ENCODE data around the gene MGMT. TPM values are rescaled to one million over a fixed set of nuclear protein-coding genes. Genes with fewer than 3 reads are reported as not detected.

The MGMT gene
- total and polyA plus RNA-seq, 9 donors, result 13.2 to 28.5 (median 15.8) TPM

GRCh38 chr10:129758207-129759021 is 291.4 kb downstream of the MGMT start:
- H3K4me3 ChIP-seq (ENCODE audit: low read length), result no peak overlapping the region
- peaks cover 15% of the 10 kb centered on the region for H3K4me1 ChIP-seq (ENCODE audit: control insufficient read depth, insufficient read depth, low read length)
- DNase-seq, result no peak
- H3K36me3 ChIP-seq (ENCODE audit: control insufficient read depth, insufficient read depth, low read length), result peaks cover 13% of the 10 kb centered on the region
- 79% methylated on average over 18 of the region's 22 CpGs for WGBS (ENCODE audit: insufficient coverage)
- H3K27me3 ChIP-seq (ENCODE audit: control insufficient read depth, insufficient read depth, low read length), result no peaks in the 10 kb centered on the region
- peaks cover 7% of the 10 kb centered on the region for H3K9me3 ChIP-seq (replicated peaks; ENCODE audit: control insufficient read depth, low read depth, low read length)
- no peak overlapping the region for H3K27ac ChIP-seq (ENCODE audit: low read length)

GRCh38 chr10:129759214-129760002 is 292.4 kb downstream of the MGMT start:
- DNase-seq, result no peak
- Histone ChIP-seq H3K4me1 (ENCODE audit: control insufficient read depth, insufficient read depth, low read length) (peaks cover 15% of the 10 kb centered on the region), H3K36me3 (ENCODE audit: control insufficient read depth, insufficient read depth, low read length) (peaks cover 13% of the 10 kb centered on the region), H3K27me3 (ENCODE audit: control insufficient read depth, insufficient read depth, low read length) (no peaks in the 10 kb centered on the region), H3K9me3 (replicated peaks; ENCODE audit: control insufficient read depth, low read depth, low read length) (peaks cover 3% of the 10 kb centered on the region), H3K4me3 (ENCODE audit: low read length) (no peak overlapping the region), H3K27ac (ENCODE audit: low read length) (no peak overlapping the region)
- 85% methylated on average over 19 of the region's 21 CpGs for WGBS (ENCODE audit: insufficient coverage)

GRCh38 chr10:129760003-129760315 is 292.9 kb downstream of the MGMT start:
- Histone ChIP-seq H3K36me3 (ENCODE audit: control insufficient read depth, insufficient read depth, low read length) (peaks cover 13% of the 10 kb centered on the region), H3K4me3 (ENCODE audit: low read length) (no peak overlapping the region)
- 93% methylated on average over 8 of the region's 11 CpGs for WGBS (ENCODE audit: insufficient coverage)

GRCh38 chr10:129760416-129760815 is 293.4 kb downstream of the MGMT start:
- 82% methylated on average over 6 of the region's 7 CpGs for WGBS (ENCODE audit: insufficient coverage)
- Histone ChIP-seq H3K27me3 (ENCODE audit: control insufficient read depth, insufficient read depth, low read length) (no peaks in the 10 kb centered on the region), H3K4me1 (ENCODE audit: control insufficient read depth, insufficient read depth, low read length) (peaks cover 15% of the 10 kb centered on the region), H3K27ac (ENCODE audit: low read length) (no peak overlapping the region), H3K9me3 (replicated peaks; ENCODE audit: control insufficient read depth, low read depth, low read length) (no peaks in the 10 kb centered on the region), H3K36me3 (ENCODE audit: control insufficient read depth, insufficient read depth, low read length) (peaks cover 13% of the 10 kb centered on the region), H3K4me3 (ENCODE audit: low read length) (no peak overlapping the region)
- no peak for DNase-seq

More at GRCh38 chr10:129760003-129760315, 292.9 kb downstream of the MGMT start:
- Histone ChIP-seq H3K9me3 (replicated peaks; ENCODE audit: control insufficient read depth, low read depth, low read length) (no peaks in the 10 kb centered on the region), H3K27me3 (ENCODE audit: control insufficient read depth, insufficient read depth, low read length) (no peaks in the 10 kb centered on the region), H3K27ac (ENCODE audit: low read length) (no peak overlapping the region), H3K4me1 (ENCODE audit: control insufficient read depth, insufficient read depth, low read length) (peaks cover 15% of the 10 kb centered on the region)
- DNase-seq, result no peak

GRCh38 chr10:129761197-129761972 is 294.3 kb downstream of the MGMT start:
- Histone ChIP-seq H3K4me1 (ENCODE audit: control insufficient read depth, insufficient read depth, low read length) (peaks cover 15% of the 10 kb centered on the region), H3K27ac (ENCODE audit: low read length) (no peak overlapping the region), H3K9me3 (replicated peaks; ENCODE audit: control insufficient read depth, low read depth, low read length) (no peaks in the 10 kb centered on the region), H3K27me3 (ENCODE audit: control insufficient read depth, insufficient read depth, low read length) (no peaks in the 10 kb centered on the region), H3K36me3 (ENCODE audit: control insufficient read depth, insufficient read depth, low read length) (peaks cover 13% of the 10 kb centered on the region), H3K4me3 (ENCODE audit: low read length) (no peak overlapping the region)
- DNase-seq, result no peak
- WGBS (ENCODE audit: insufficient coverage), result 92% methylated on average over 19 of the region's 24 CpGs

GRCh38 chr10:129761981-129762956 is 295.2 kb downstream of the MGMT start:
- 65% methylated on average over 17 of the region's 25 CpGs for WGBS (ENCODE audit: insufficient coverage)
- Histone ChIP-seq H3K36me3 (ENCODE audit: control insufficient read depth, insufficient read depth, low read length) (peaks cover 13% of the 10 kb centered on the region), H3K27ac (ENCODE audit: low read length) (no peak overlapping the region), H3K27me3 (ENCODE audit: control insufficient read depth, insufficient read depth, low read length) (no peaks in the 10 kb centered on the region), H3K4me1 (ENCODE audit: control insufficient read depth, insufficient read depth, low read length) (peaks cover 13% of the 10 kb centered on the region), H3K9me3 (replicated peaks; ENCODE audit: control insufficient read depth, low read depth, low read length) (no peaks in the 10 kb centered on the region), H3K4me3 (ENCODE audit: low read length) (no peak overlapping the region)
- no peak for DNase-seq

- H3K27me3 ChIP-seq (ENCODE audit: control insufficient read depth, insufficient read depth, low read length), result no peaks in the 10 kb centered on the region
- 92% methylated on average over 19 of the region's 23 CpGs for whole genome bisulfite sequencing (ENCODE audit: insufficient coverage)
- H3K27ac ChIP-seq (ENCODE audit: low read length), result no peak overlapping the region
- H3K4me3 ChIP-seq (ENCODE audit: low read length), result no peak overlapping the region
- no peaks in the 10 kb centered on the region for H3K9me3 ChIP-seq (replicated peaks; ENCODE audit: control insufficient read depth, low read depth, low read length)
- peaks cover 9% of the 10 kb centered on the region for H3K4me1 ChIP-seq (ENCODE audit: control insufficient read depth, insufficient read depth, low read length)
- DNase-seq, result no peak
- H3K36me3 ChIP-seq (ENCODE audit: control insufficient read depth, insufficient read depth, low read length), result peaks cover 20% of the 10 kb centered on the region
Measured at GRCh38 chr10:129764011-129764900, 297.2 kb downstream of the MGMT start.

- Histone ChIP-seq H3K4me3 (ENCODE audit: low read length) (no peak overlapping the region), H3K27ac (ENCODE audit: low read length) (no peak overlapping the region), H3K4me1 (ENCODE audit: control insufficient read depth, insufficient read depth, low read length) (peaks cover 9% of the 10 kb centered on the region), H3K36me3 (ENCODE audit: control insufficient read depth, insufficient read depth, low read length) (peaks cover 13% of the 10 kb centered on the region), H3K27me3 (ENCODE audit: control insufficient read depth, insufficient read depth, low read length) (no peaks in the 10 kb centered on the region), H3K9me3 (replicated peaks; ENCODE audit: control insufficient read depth, low read depth, low read length) (no peaks in the 10 kb centered on the region)
- WGBS (ENCODE audit: insufficient coverage), result 83% methylated on average over 11 of the region's 13 CpGs
- DNase-seq, result no peak
Measured at GRCh38 chr10:129764901-129765663, 298.0 kb downstream of the MGMT start.

Data from muscle of leg (tissue), 11 donors.